Thymus (tissue), 11 donors: ENCODE measurements around the gene TNS4. TPM values are rescaled to one million over a fixed set of nuclear protein-coding genes. Genes with fewer than 3 reads are reported as not detected.

Source experiments
- DNase-seq, 9 donors: peaks; one replicate each; pipeline ENCODE4 v3.0.0-alpha.2; 2013; ENCODE audit warnings: low spot score in 9 of 9, low read depth in 6 of 9, missing footprints in 1 of 9
- H3K27ac ChIP-seq, 2 donors: one replicate each; pipeline ENCODE4 v1.5.1; 2013; ENCODE audit warnings: control low read depth in 1 of 2, low read depth in 1 of 2, low read length in 1 of 2, mild to moderate bottlenecking in 1 of 2, moderate library complexity in 1 of 2
- H3K27me3 ChIP-seq, 2 donors: one replicate each; pipeline ENCODE4 v1.5.1; 2013; ENCODE audit warnings: low read length in 1 of 2; ENCODE audit not compliant: control insufficient read depth in 2 of 2, insufficient read depth in 1 of 2
- H3K36me3 ChIP-seq, 2 donors: one replicate each; pipeline ENCODE4 v1.5.1; 2013; ENCODE audit warnings: low read length in 1 of 2, mild to moderate bottlenecking in 1 of 2, moderate library complexity in 1 of 2; ENCODE audit not compliant: control insufficient read depth in 2 of 2, insufficient read depth in 2 of 2
- H3K4me1 ChIP-seq, 2 donors: one replicate each; pipeline ENCODE4 v1.5.1; 2013; ENCODE audit warnings: low read length in 2 of 2; ENCODE audit not compliant: control insufficient read depth in 2 of 2, insufficient read depth in 2 of 2
- H3K4me3 ChIP-seq, 2 donors: one replicate each; pipeline ENCODE4 v1.5.1; 2013; ENCODE audit warnings: low read length in 2 of 2, control low read depth in 1 of 2, mild to moderate bottlenecking in 1 of 2
- H3K9me3 ChIP-seq, 2 donors: one replicate each; pipeline ENCODE4 v1.5.1; 2013; ENCODE audit warnings: low read length in 1 of 2, mild to moderate bottlenecking in 1 of 2; ENCODE audit not compliant: control insufficient read depth in 2 of 2, insufficient read depth in 1 of 2
- WGBS: extraction: QIAGEN DNeasy Blood & Tissue Kit; methylation state at CpG from one replicate; pipeline ENCODE4 v1.1.7; 2013; 5-methylcytosine and 5-hydroxymethylcytosine counted together
- polyA plus RNA-seq: library from polyadenylated mRNA; stranded (reverse); fragments of 200-250 nt; gene quantifications from one replicate; pipeline ENCODE4 v1.2.3, GENCODE V29; 2013
- total RNA-seq: library from RNA; stranded (reverse); fragments of 120-200 nt; gene quantifications from one replicate; pipeline ENCODE4 v1.2.4, GENCODE V29; 2013
- donor health status: healthy.

The TNS4 gene
- total and polyA plus RNA-seq, 2 donors = 0.19 to 24.8 TPM

- Histone ChIP-seq H3K27ac (peak overlapping the region; percentile 54 to 78), H3K9me3 (no peaks in the 10 kb centered on the region), H3K4me1 (peaks cover 69 to 93% of the 10 kb centered on the region in 2 donors), H3K27me3 (no peaks in the 10 kb centered on the region), H3K4me3 (no peak overlapping the region), H3K36me3 (no peaks in the 10 kb centered on the region)
- no peak for DNase-seq
- WGBS = 80% methylated on average over 13 of the region's 13 CpGs
These were observed 35.1 kb upstream of the TNS4 start for GRCh38 chr17:40536295-40537171.

GRCh38 chr17:40535924-40536294 is 34.5 kb upstream of the TNS4 start:
- peaks cover 67 to 93% of the 10 kb centered on the region in 2 donors for H3K4me1 ChIP-seq
- no peaks in the 10 kb centered on the region for H3K36me3 ChIP-seq
- 93% methylated on average over 3 of the region's 3 CpGs for WGBS
- no peaks in the 10 kb centered on the region for H3K27me3 ChIP-seq
- peak overlapping the region in 1 of 2 donors; percentile 49 for H3K27ac ChIP-seq
- no peaks in the 10 kb centered on the region for H3K9me3 ChIP-seq
- DNase-seq = no peak
- no peak overlapping the region for H3K4me3 ChIP-seq

- no peak for DNase-seq
- H3K4me3 ChIP-seq = no peak overlapping the region
- H3K9me3 ChIP-seq = no peaks in the 10 kb centered on the region
- H3K27ac ChIP-seq = no peak overlapping the region
- WGBS = 95% methylated on average over 4 of the region's 4 CpGs
- peaks cover 65 to 93% of the 10 kb centered on the region in 2 donors for H3K4me1 ChIP-seq
- no peaks in the 10 kb centered on the region for H3K27me3 ChIP-seq
- no peaks in the 10 kb centered on the region for H3K36me3 ChIP-seq
These were observed 34.0 kb upstream of the TNS4 start for GRCh38 chr17:40535438-40535837.

GRCh38 chr17:40534371-40535189 is 33.2 kb upstream of the TNS4 start:
- WGBS = 93% methylated on average over 11 of the region's 11 CpGs
- DNase-seq = no peak

GRCh38 chr17:40533896-40534295 is 32.5 kb upstream of the TNS4 start:
- Histone ChIP-seq H3K27ac (peak overlapping the region; percentile 83 to 94), H3K27me3 (no peaks in the 10 kb centered on the region), H3K4me3 (no peak overlapping the region), H3K36me3 (no peaks in the 10 kb centered on the region), H3K4me1 (peaks cover 52 to 81% of the 10 kb centered on the region in 2 donors), H3K9me3 (no peaks in the 10 kb centered on the region)
- WGBS = 95% methylated on average over 4 of the region's 4 CpGs
- no peak for DNase-seq

More at GRCh38 chr17:40534371-40535189, 33.2 kb upstream of the TNS4 start:
- Histone ChIP-seq H3K4me3 (no peak overlapping the region), H3K9me3 (no peaks in the 10 kb centered on the region), H3K27me3 (no peaks in the 10 kb centered on the region), H3K4me1 (peaks cover 57 to 88% of the 10 kb centered on the region in 2 donors), H3K36me3 (no peaks in the 10 kb centered on the region), H3K27ac (peak overlapping the region; percentile 3 to 94)

- no peaks in the 10 kb centered on the region for H3K9me3 ChIP-seq
- 65% methylated on average over 6 of the region's 6 CpGs for WGBS
- H3K4me1 ChIP-seq = peaks cover 42 to 69% of the 10 kb centered on the region in 2 donors
- H3K36me3 ChIP-seq = no peaks in the 10 kb centered on the region
- DNase-seq = no peak
- peak overlapping the region in 1 of 2 donors; percentile 79 for H3K27ac ChIP-seq
- no peak overlapping the region for H3K4me3 ChIP-seq
- H3K27me3 ChIP-seq = no peaks in the 10 kb centered on the region
These were observed 31.3 kb upstream of the TNS4 start for GRCh38 chr17:40532520-40533253.

GRCh38 chr17:40531051-40531991 is 29.9 kb upstream of the TNS4 start:
- no peaks in the 10 kb centered on the region for H3K27me3 ChIP-seq
- no peaks in the 10 kb centered on the region for H3K36me3 ChIP-seq
- no peaks in the 10 kb centered on the region for H3K9me3 ChIP-seq
- peak overlapping the region; percentile 47 to 79 for H3K27ac ChIP-seq
- no peak overlapping the region for H3K4me3 ChIP-seq
- DNase-seq = peak in 2 of 9 donors; percentile 61 to 79
- H3K4me1 ChIP-seq = peaks cover 33 to 55% of the 10 kb centered on the region in 2 donors
- WGBS = 93% methylated on average over 15 of the region's 15 CpGs

GRCh38 chr17:40530531-40530994 is 29.1 kb upstream of the TNS4 start:
- Histone ChIP-seq H3K36me3 (no peaks in the 10 kb centered on the region), H3K4me1 (peaks cover 30 to 48% of the 10 kb centered on the region in 2 donors), H3K9me3 (no peaks in the 10 kb centered on the region), H3K4me3 (no peak overlapping the region), H3K27me3 (no peaks in the 10 kb centered on the region), H3K27ac (no peak overlapping the region)
- 99% methylated on average over 5 of the region's 5 CpGs for WGBS
- DNase-seq = no peak
